GM20000 (cell line): ENCODE measurements around the gene KCNAB1.

Source experiments
- DNase-seq: peaks from one replicate; pipeline ENCODE4 v3.0.0; 2012; ENCODE audit warnings: low spot score
- CTCF ChIP-seq: IDR thresholded peaks from 2 replicates; pipeline ENCODE4 v1.5.1; 2012; ENCODE audit warnings: mild to moderate bottlenecking, control low read depth; ENCODE audit errors: extremely low read depth, missing control alignments

KCNAB1 gene

GRCh38 chr3:156144060-156144459 lies 23.7 kb downstream of the KCNAB1 start:
- no peak for TF ChIP-seq CTCF
- no peak for DNase-seq

- TF ChIP-seq CTCF: no peak
- no peak for DNase-seq
Observed at GRCh38 chr3:156145866-156146265, 25.5 kb downstream of the KCNAB1 start.

- DNase-seq: no peak
- TF ChIP-seq CTCF: no peak
Observed at GRCh38 chr3:156148345-156148945, 28.1 kb downstream of the KCNAB1 start.

- DNase-seq: no peak
- TF ChIP-seq CTCF: no peak
Observed at GRCh38 chr3:156148946-156149381, 28.6 kb downstream of the KCNAB1 start.

GRCh38 chr3:156149876-156150275 lies 29.5 kb downstream of the KCNAB1 start:
- DNase-seq: no peak
- TF ChIP-seq CTCF: no peak

- TF ChIP-seq CTCF: peak; percentile 84
- peak; percentile 46 for DNase-seq
Observed at GRCh38 chr3:156150434-156151066, 30.2 kb downstream of the KCNAB1 start.

GRCh38 chr3:156151824-156152428 lies 31.5 kb downstream of the KCNAB1 start:
- peak; percentile 56 for TF ChIP-seq CTCF
- DNase-seq: peak; percentile 57
